Hepatocyte (in vitro differentiated cells): ENCODE data around the gene MAP7. TPM values are rescaled to one million over a fixed set of nuclear protein-coding genes. Genes with fewer than 3 reads are reported as not detected.

Source experiments
- DNase-seq: peaks from one replicate; pipeline ENCODE4 v3.0.0-alpha.2; 2016; ENCODE audit warnings: low spot score
- H2AFZ ChIP-seq: fragments of 200-600 bp; sonication (generic); 2 replicates; pipeline ENCODE4 v1.6.0; 2016; ENCODE audit warnings: antibody characterized with exemption, mild to moderate bottlenecking
- H3K27ac ChIP-seq: fragments of 200-600 bp; sonication (generic); 2 replicates; pipeline ENCODE4 v1.5.1; 2016; ENCODE audit warnings: mild to moderate bottlenecking
- H3K27me3 ChIP-seq: fragments of 200-600 bp; sonication (generic); 2 replicates; pipeline ENCODE4 v1.6.1; 2016
- H3K36me3 ChIP-seq: fragments of 200-600 bp; sonication (generic); replicated peaks from 2 replicates; pipeline ENCODE4 v1.5.1; 2016; ENCODE audit warnings: low read depth; ENCODE audit not compliant: insufficient read depth
- H3K4me1 ChIP-seq: fragments of 200-600 bp; sonication (generic); 2 replicates; pipeline ENCODE4 v1.5.1; 2016; ENCODE audit warnings: mild to moderate bottlenecking, moderate library complexity; ENCODE audit not compliant: insufficient read depth
- H3K4me2 ChIP-seq: fragments of 200-600 bp; sonication (generic); 2 replicates; pipeline ENCODE4 v1.6.0; 2016
- H3K4me3 ChIP-seq: fragments of 200-600 bp; sonication (generic); 2 replicates; pipeline ENCODE4 v1.5.1; 2016; ENCODE audit warnings: mild to moderate bottlenecking
- H3K79me2 ChIP-seq: fragments of 200-600 bp; sonication (generic); 2 replicates; pipeline ENCODE4 v1.6.0; 2017; ENCODE audit warnings: mild to moderate bottlenecking
- H3K9me2 ChIP-seq: fragments of 200-600 bp; sonication (generic); replicated peaks from 2 replicates; pipeline ENCODE4 v1.6.0; 2017; ENCODE audit warnings: mild to moderate bottlenecking; ENCODE audit not compliant: insufficient read depth
- H3K9me3 ChIP-seq: fragments of 200-600 bp; sonication (generic); 2 replicates; pipeline ENCODE4 v1.5.1; 2016; ENCODE audit warnings: low read depth, mild to moderate bottlenecking
- H4K20me1 ChIP-seq: fragments of 200-600 bp; sonication (generic); 2 replicates; pipeline ENCODE4 v1.6.0; 2016; ENCODE audit warnings: mild to moderate bottlenecking; ENCODE audit not compliant: insufficient read depth, poor library complexity, severe bottlenecking
- EZH2 ChIP-seq: fragments of 200-600 bp; sonication (generic); IDR thresholded peaks from 2 replicates; pipeline ENCODE4 v1.6.1; 2016; ENCODE audit warnings: antibody characterized with exemption, mild to moderate bottlenecking, borderline replicate concordance
- EZH2phosphoT487 ChIP-seq: fragments of 200-600 bp; sonication (generic); IDR thresholded peaks from one replicate; pipeline ENCODE4 v1.6.1; 2018; ENCODE audit warnings: antibody characterized with exemption, mild to moderate bottlenecking, low read depth, moderate library complexity; ENCODE audit not compliant: unreplicated experiment, severe bottlenecking
- WGBS: methylation state at CpG from one replicate; pipeline ENCODE4 v1.1.6; 2016; ENCODE audit warnings: low lambda C conversion rate; ENCODE audit errors: missing lambda C conversion rate; 5-methylcytosine and 5-hydroxymethylcytosine counted together
- polyA plus RNA-seq: library from polyadenylated mRNA; unstranded; fragments of >200 nt; fragmentation: Nextera tagmentation; extraction: Ambion mirVana; gene quantifications from 2 replicates; pipeline ENCODE4 v1.2.1, GENCODE V29; 2016
- total RNA-seq: library from RNA; depleted of rRNA; stranded (reverse); fragments of >200 nt; gene quantifications from 2 replicates; pipeline ENCODE4 v1.2.3, GENCODE V29; 2014
- TF ChIP-seq, protein P1 (sequence below): fragments of 200-600 bp; sonication (generic); IDR thresholded peaks from 2 replicates; pipeline ENCODE4 v1.5.1; 2016; ENCODE audit warnings: antibody characterized with exemption, mild to moderate bottlenecking; ENCODE audit not compliant: poor library complexity

MAP7 gene
- total and polyA plus RNA-seq, 2 experiments from 2014 or later: 13.4 to 22.9 TPM

DNA sequence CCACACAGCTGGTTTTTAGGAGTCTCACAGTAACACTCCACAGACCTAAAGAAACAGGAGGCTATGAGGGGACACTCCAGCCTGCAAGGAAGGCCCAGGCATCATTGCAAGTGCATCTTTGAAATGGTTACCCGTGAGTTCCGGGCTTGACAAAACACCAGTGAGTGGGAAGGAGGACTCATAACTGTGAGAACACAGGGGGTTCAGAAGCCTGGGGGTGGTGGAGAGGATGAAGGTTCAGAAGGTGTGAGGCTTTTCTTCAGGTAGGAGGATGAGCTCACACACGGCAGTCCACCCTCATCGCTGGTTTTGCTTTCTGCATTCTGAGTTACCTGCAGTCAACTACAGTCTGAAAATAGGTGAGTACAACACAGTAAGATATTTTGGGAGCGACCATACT, 39.9 kb downstream of the MAP7 start:
- DNase-seq: no peak
- no peaks in the 10 kb centered on the region for H3K36me3 ChIP-seq
- H3K4me1 ChIP-seq: peaks cover 17% of the 10 kb centered on the region
- TF ChIP-seq EZH2: no peak
- TF ChIP-seq EZH2phosphoT487: no peak
- TF ChIP-seq, protein P1, sequence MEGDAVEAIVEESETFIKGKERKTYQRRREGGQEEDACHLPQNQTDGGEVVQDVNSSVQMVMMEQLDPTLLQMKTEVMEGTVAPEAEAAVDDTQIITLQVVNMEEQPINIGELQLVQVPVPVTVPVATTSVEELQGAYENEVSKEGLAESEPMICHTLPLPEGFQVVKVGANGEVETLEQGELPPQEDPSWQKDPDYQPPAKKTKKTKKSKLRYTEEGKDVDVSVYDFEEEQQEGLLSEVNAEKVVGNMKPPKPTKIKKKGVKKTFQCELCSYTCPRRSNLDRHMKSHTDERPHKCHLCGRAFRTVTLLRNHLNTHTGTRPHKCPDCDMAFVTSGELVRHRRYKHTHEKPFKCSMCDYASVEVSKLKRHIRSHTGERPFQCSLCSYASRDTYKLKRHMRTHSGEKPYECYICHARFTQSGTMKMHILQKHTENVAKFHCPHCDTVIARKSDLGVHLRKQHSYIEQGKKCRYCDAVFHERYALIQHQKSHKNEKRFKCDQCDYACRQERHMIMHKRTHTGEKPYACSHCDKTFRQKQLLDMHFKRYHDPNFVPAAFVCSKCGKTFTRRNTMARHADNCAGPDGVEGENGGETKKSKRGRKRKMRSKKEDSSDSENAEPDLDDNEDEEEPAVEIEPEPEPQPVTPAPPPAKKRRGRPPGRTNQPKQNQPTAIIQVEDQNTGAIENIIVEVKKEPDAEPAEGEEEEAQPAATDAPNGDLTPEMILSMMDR: no peak
- H3K27ac ChIP-seq: no peak overlapping the region
- H3K4me2 ChIP-seq: no peak overlapping the region
- no peaks in the 10 kb centered on the region for H3K27me3 ChIP-seq
- no peaks in the 10 kb centered on the region for H3K9me2 ChIP-seq
- H3K79me2 ChIP-seq: peaks cover 39% of the 10 kb centered on the region
- H2AFZ ChIP-seq: no peak overlapping the region
- WGBS: 97% methylated on average over 5 of the region's 5 CpGs
- no peaks in the 10 kb centered on the region for H4K20me1 ChIP-seq
- no peaks in the 10 kb centered on the region for H3K9me3 ChIP-seq
- no peak overlapping the region for H3K4me3 ChIP-seq

DNA sequence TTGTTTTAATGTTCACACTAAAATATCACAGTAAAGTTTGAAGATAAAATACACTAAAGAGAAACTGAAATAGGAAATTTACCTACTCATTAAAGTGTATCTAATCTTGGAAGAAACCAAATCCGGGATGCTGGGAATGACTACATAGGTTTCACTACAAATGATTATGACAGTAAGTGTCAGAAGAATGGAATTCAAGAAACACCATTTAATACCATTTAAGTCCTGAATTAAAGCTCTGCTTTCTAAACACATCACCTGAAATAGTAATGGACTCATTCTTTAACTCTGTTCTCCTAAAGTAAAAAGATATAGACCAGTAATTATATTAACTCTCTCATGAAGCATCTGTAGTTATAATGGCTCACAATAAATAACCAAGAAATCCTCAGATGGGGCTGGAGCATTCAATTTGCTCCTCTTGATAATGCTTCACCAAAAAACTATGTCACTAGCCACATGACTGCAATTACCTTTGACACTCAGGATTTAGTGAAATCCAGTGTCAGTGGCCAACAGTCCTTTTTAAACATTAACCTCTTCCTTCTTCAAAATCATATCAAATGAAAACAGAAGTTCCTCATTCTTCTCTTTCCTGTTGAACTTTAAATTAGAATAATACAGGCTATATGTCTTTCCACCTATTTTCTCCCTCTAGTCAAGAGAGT, 41.4 kb downstream of the MAP7 start:
- H3K79me2 ChIP-seq: peaks cover 45% of the 10 kb centered on the region
- H3K9me3 ChIP-seq: no peaks in the 10 kb centered on the region
- no peaks in the 10 kb centered on the region for H4K20me1 ChIP-seq
- whole genome bisulfite sequencing: 85% methylated on average over 1 of the region's 1 CpG
- H3K36me3 ChIP-seq: no peaks in the 10 kb centered on the region
- no peaks in the 10 kb centered on the region for H3K9me2 ChIP-seq
- TF ChIP-seq EZH2 (no peak), EZH2phosphoT487 (no peak)
- TF ChIP-seq, protein P1: no peak
- no peak for DNase-seq
- H3K4me1 ChIP-seq: peaks cover 17% of the 10 kb centered on the region
- no peaks in the 10 kb centered on the region for H3K27me3 ChIP-seq
- peak overlapping the region; percentile 63 for H3K27ac ChIP-seq
- H3K4me3 ChIP-seq: no peak overlapping the region
- no peak overlapping the region for H3K4me2 ChIP-seq
- H2AFZ ChIP-seq: no peak overlapping the region

DNA sequence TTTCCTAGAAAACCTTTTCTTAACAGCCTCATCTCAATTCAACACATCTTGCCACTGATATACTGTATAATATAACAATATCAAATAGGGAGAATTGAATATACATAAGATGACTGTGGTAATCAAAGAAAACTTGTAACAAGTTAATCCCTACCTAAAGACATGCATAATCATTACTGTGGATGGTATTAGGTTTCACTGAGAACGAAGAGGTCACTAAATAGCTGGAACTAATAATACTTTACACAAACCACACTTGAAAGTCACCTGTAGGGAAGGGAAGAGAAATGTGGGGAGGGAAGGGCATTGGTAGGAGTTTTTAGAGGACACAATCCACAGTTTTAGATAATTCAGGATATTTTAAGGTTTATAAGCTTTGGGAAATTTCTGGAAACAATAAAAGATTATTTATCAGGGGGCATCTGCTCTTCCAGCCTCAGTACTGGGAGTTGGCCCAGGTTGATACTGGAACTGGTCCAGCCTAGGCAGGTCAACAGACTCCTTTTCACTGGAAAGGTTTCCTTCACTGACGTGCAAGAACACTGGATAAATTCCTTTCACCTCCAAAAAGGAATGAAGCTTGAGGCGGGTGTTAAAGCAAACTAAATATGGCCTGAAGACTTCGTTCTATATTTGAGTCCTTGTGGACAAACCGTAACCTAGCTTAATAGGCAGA, 44.0 kb downstream of the MAP7 start:
- H3K79me2 ChIP-seq: peaks cover 52% of the 10 kb centered on the region
- WGBS: 86% methylated on average over 5 of the region's 5 CpGs
- no peak for DNase-seq
- H3K4me1 ChIP-seq: peaks cover 8% of the 10 kb centered on the region
- no peaks in the 10 kb centered on the region for H4K20me1 ChIP-seq
- no peaks in the 10 kb centered on the region for H3K9me3 ChIP-seq
- no peak overlapping the region for H3K27ac ChIP-seq
- no peaks in the 10 kb centered on the region for H3K27me3 ChIP-seq
- H3K9me2 ChIP-seq: no peaks in the 10 kb centered on the region
- TF ChIP-seq EZH2phosphoT487 (no peak), EZH2 (no peak)
- TF ChIP-seq, protein P1: no peak
- H3K4me2 ChIP-seq: no peak overlapping the region
- H3K4me3 ChIP-seq: no peak overlapping the region
- no peaks in the 10 kb centered on the region for H3K36me3 ChIP-seq
- H2AFZ ChIP-seq: no peak overlapping the region
